ENCODE results near the gene IRS1. TPM values are rescaled to one million over a fixed set of nuclear protein-coding genes. Genes with fewer than 3 reads are reported as not detected.

IRS1 gene
- total RNA-seq, 1 experiment from 2014 or later: 15.0 TPM

- Histone ChIP-seq H3K9ac (ENCODE audit: extremely low read depth, insufficient read length, low read length) (no peak overlapping the region), H2AFZ (ENCODE audit: low read length) (no peak overlapping the region), H3K4me2 (ENCODE audit: insufficient read depth, insufficient read length, low read length) (no peak overlapping the region), H3K14ac (ENCODE audit: insufficient read depth, low read length) (no peak overlapping the region), H3K27me3 (ENCODE audit: insufficient read depth, low read length) (no peaks in the 10 kb centered on the region), H4K91ac (ENCODE audit: insufficient read length, low read depth, low read length) (no peak overlapping the region), H3K23ac (ENCODE audit: insufficient read length, low read depth, low read length) (no peak overlapping the region), H3K27ac (ENCODE audit: insufficient read length, low read depth, low read length) (no peak overlapping the region), H3K18ac (ENCODE audit: insufficient read length, low read depth, low read length) (no peak overlapping the region), H3K4me1 (ENCODE audit: insufficient read depth, low read length) (peaks cover 2% of the 10 kb centered on the region), H2BK12ac (ENCODE audit: insufficient read length, low read depth, low read length) (no peak overlapping the region), H3K79me2 (ENCODE audit: insufficient read depth, low read length) (no peaks in the 10 kb centered on the region), H3K79me1 (ENCODE audit: insufficient read depth, low read depth, low read length, poor library complexity, severe bottlenecking) (no peaks in the 10 kb centered on the region), H4K5ac (ENCODE audit: insufficient read length, low read depth, low read length) (no peak overlapping the region), H3T11ph (ENCODE audit: low read length) (no peak overlapping the region), H3K56ac (ENCODE audit: insufficient read length, low read depth, low read length) (no peak overlapping the region), H2BK20ac (ENCODE audit: low read depth, low read length, poor library complexity, severe bottlenecking) (no peak overlapping the region), H4K20me1 (ENCODE audit: control insufficient read depth, insufficient read depth, insufficient read length) (no peaks in the 10 kb centered on the region), H3K9me3 (ENCODE audit: control insufficient read depth, low read depth, low read length) (no peaks in the 10 kb centered on the region), H2BK5ac (ENCODE audit: insufficient read length, low read length) (no peak overlapping the region), H2BK120ac (ENCODE audit: low read depth, low read length, poor library complexity, severe bottlenecking) (no peak overlapping the region), H3K4ac (ENCODE audit: low read depth, low read length) (no peak overlapping the region), H2BK15ac (ENCODE audit: low read depth, low read length) (no peak overlapping the region), H4K8ac (replicated peaks; ENCODE audit: insufficient read length, low read depth, low read length) (no peak overlapping the region), H3K23me2 (ENCODE audit: insufficient read length, low read depth, low read length, poor library complexity, severe bottlenecking) (no peaks in the 10 kb centered on the region), H2AK5ac (ENCODE audit: insufficient read length, low read length) (no peak overlapping the region)
- no peak for DNase-seq
- Mint-ChIP-seq H3K27me3 (ENCODE audit: low read depth) (no peaks in the 10 kb centered on the region), H3K36me3 (ENCODE audit: insufficient read depth in 1 of 3, low read depth in 3 of 3) (no peaks in the 10 kb centered on the region), H3K4me1 (peaks cover 15 to 17% of the 10 kb centered on the region in 2 experiments), H3K27ac (peak overlapping the region in 2 of 3 experiments; percentile 76 to 79; a peak in 3 of 7 replicates), H3K9me3 (no peaks in the 10 kb centered on the region), H3K4me3 (no peak overlapping the region)
- no peak for TF ChIP-seq CTCF (conservative IDR thresholded peaks at IDR 0.05)
- no CpG with 5 or more reads among the region's 2 CpGs for WGBS (ENCODE audit: extremely low coverage, insufficient read length, low lambda C conversion rate)
Measured at GRCh38 chr2:226756131-226756530, 43.5 kb downstream of the IRS1 start.

Data from H9 (cell line).